H1 (cell line): Measurements from ENCODE around the gene CTTNBP2. TPM values are rescaled to one million over a fixed set of nuclear protein-coding genes. Genes with fewer than 3 reads are reported as not detected.

ENCODE experiments used
- CTCF ChIA-PET: fragments of 300-600 bp; sonication (Branson Sonifier 250); formaldehyde crosslinking; loops from one replicate; lab custom pipeline; 2021; ENCODE audit not compliant: partially characterized antibody; lab: Charles Lee
- POLR2A ChIA-PET: fragments of 300-600 bp; sonication (Branson Sonifier 250); formaldehyde crosslinking; loops from one replicate; lab custom pipeline; 2021; ENCODE audit warnings: inconsistent platforms; ENCODE audit not compliant: partially characterized antibody; lab: Charles Lee
- DNase-seq, 2 experiments: peaks; one replicate each; pipeline versions ENCODE4 v3.0.0 to v3.0.0-alpha.2; 2010 to 2022; ENCODE audit warnings: low spot score in 2 of 2, low read depth in 1 of 2, mixed read lengths in 1 of 2
- FAIRE-seq: peaks from 2 replicates; lab custom pipeline; 2011; peaks lifted over from hg19 to GRCh38; lab: Jason Lieb, UNC
- H2AFZ ChIP-seq: 2 replicates; pipeline ENCODE4 v1.8.1; 2012; ENCODE audit warnings: low read length, inconsistent platforms
- H2AK5ac ChIP-seq: 2 replicates; pipeline ENCODE4 v1.6.1; 2013; ENCODE audit warnings: low read depth, low read length
- H2BK120ac ChIP-seq: replicated peaks from 2 replicates; pipeline ENCODE3; 2013; ENCODE audit warnings: low read depth, low read length, inconsistent platforms
- H2BK12ac ChIP-seq: 2 replicates; pipeline ENCODE4 v1.6.1; 2013; ENCODE audit warnings: low read depth, low read length
- H2BK15ac ChIP-seq: 2 replicates; pipeline ENCODE4 v1.6.1; 2013; ENCODE audit warnings: low read length
- H2BK20ac ChIP-seq: 2 replicates; pipeline ENCODE4 v1.6.1; 2013; ENCODE audit warnings: low read length
- H2BK5ac ChIP-seq: 2 replicates; pipeline ENCODE4 v1.6.1; 2013; ENCODE audit warnings: low read depth, low read length
- H3K14ac ChIP-seq: 2 replicates; pipeline ENCODE4 v1.6.1; 2013; ENCODE audit warnings: inconsistent platforms; ENCODE audit not compliant: insufficient read length
- H3K18ac ChIP-seq: 2 replicates; pipeline ENCODE4 v1.6.1; 2013; ENCODE audit warnings: low read length; ENCODE audit errors: extremely low read depth
- H3K23ac ChIP-seq: 2 replicates; pipeline ENCODE4 v1.6.1; 2013; ENCODE audit warnings: inconsistent platforms; ENCODE audit not compliant: insufficient read length
- H3K23me2 ChIP-seq: 2 replicates; pipeline ENCODE4 v1.6.1; 2013; ENCODE audit warnings: low read depth, low read length
- H3K27ac ChIP-seq: 2 replicates; pipeline ENCODE4 v1.6.1; 2011; ENCODE audit warnings: low read depth, low read length, inconsistent platforms
- H3K27me3 ChIP-seq, 4 experiments: replicated peaks in 1 of 4; 1 replicate in 1 of 4; 2 replicates in 3 of 4; pipeline versions ENCODE4 v1.6.1 to v1.8.1; 2011 to 2013; ENCODE audit warnings: low read length in 3 of 4, mild to moderate bottlenecking in 3 of 4, inconsistent platforms in 2 of 4, mixed read lengths in 2 of 4, moderate library complexity in 1 of 4; ENCODE audit not compliant: control insufficient read depth in 3 of 4, insufficient read depth in 3 of 4; ENCODE audit errors: extremely low read depth in 1 of 4
- H3K36me3 ChIP-seq, 4 experiments: 2 replicates each; pipeline versions ENCODE4 v1.6.1 to v1.8.1; 2011 to 2013; ENCODE audit warnings: mild to moderate bottlenecking in 4 of 4, low read length in 3 of 4, moderate library complexity in 2 of 4, control low read depth in 1 of 4, inconsistent platforms in 1 of 4; ENCODE audit not compliant: insufficient read depth in 4 of 4, control insufficient read depth in 2 of 4
- H3K4ac ChIP-seq: replicated peaks from 2 replicates; pipeline ENCODE3; 2013; ENCODE audit warnings: low read length, low read depth, mixed read lengths, inconsistent platforms; ENCODE audit not compliant: insufficient read length
- H3K4me1 ChIP-seq, 4 experiments: replicated peaks in 1 of 4; 1 replicate in 1 of 4; 2 replicates in 3 of 4; pipeline versions ENCODE4 v1.6.1 to v1.8.1; 2011 to 2013; ENCODE audit warnings: low read length in 3 of 4, inconsistent platforms in 2 of 4, mixed read lengths in 1 of 4; ENCODE audit not compliant: insufficient read depth in 4 of 4, control insufficient read depth in 3 of 4
- H3K4me2 ChIP-seq, 2 experiments: 2 replicates each; pipeline versions ENCODE4 v1.6.1 to v1.8.1; 2011 to 2013; ENCODE audit warnings: low read depth in 2 of 2, low read length in 2 of 2, control low read depth in 1 of 2, inconsistent platforms in 1 of 2, mild to moderate bottlenecking in 1 of 2; ENCODE audit not compliant: insufficient read depth in 1 of 2
- H3K4me3 ChIP-seq, 4 experiments: fragments of 200-600, 300-600 bp in 1 of 4; sonication (generic), shearing (Covaris generic), sonication (Bioruptor Twin) in 1 of 4; 2 replicates each; pipeline versions ENCODE4 v1.5.1 to v1.8.1; 2011 to 2016; ENCODE audit warnings: low read length in 4 of 4, low read depth in 3 of 4, control low read depth in 2 of 4, inconsistent platforms in 2 of 4, mild to moderate bottlenecking in 2 of 4, mixed read lengths in 1 of 4, moderate library complexity in 1 of 4; ENCODE audit not compliant: insufficient read depth in 2 of 4; ENCODE audit errors: extremely low read depth in 1 of 4
- H3K56ac ChIP-seq: replicated peaks from 2 replicates; pipeline ENCODE3; 2013; ENCODE audit warnings: low read depth, mild to moderate bottlenecking, mixed read lengths, low read length, inconsistent platforms; ENCODE audit not compliant: insufficient read length
- H3K79me1 ChIP-seq: 2 replicates; pipeline ENCODE4 v1.6.1; 2013; ENCODE audit warnings: low read depth, low read length, control low read depth
- H3K79me2 ChIP-seq, 2 experiments: 2 replicates each; pipeline versions ENCODE4 v1.6.1 to v1.8.1; 2012 to 2013; ENCODE audit warnings: low read length in 2 of 2, mild to moderate bottlenecking in 2 of 2, inconsistent platforms in 1 of 2; ENCODE audit not compliant: insufficient read depth in 2 of 2, control insufficient read depth in 1 of 2
- H3K9ac ChIP-seq, 4 experiments: replicated peaks in 1 of 4; 1 replicate in 1 of 4; 2 replicates in 3 of 4; pipeline versions ENCODE4 v1.6.1 to v1.8.1; 2011 to 2013; ENCODE audit warnings: low read depth in 3 of 4, low read length in 3 of 4, control low read depth in 2 of 4, mild to moderate bottlenecking in 2 of 4, moderate library complexity in 2 of 4, inconsistent platforms in 1 of 4; ENCODE audit errors: extremely low read depth in 1 of 4
- H3K9me3 ChIP-seq, 2 experiments: 2 replicates each; pipeline versions ENCODE4 v1.6.1 to v1.8.1; 2012 to 2013; ENCODE audit warnings: mild to moderate bottlenecking in 2 of 2, moderate library complexity in 2 of 2, control low read depth in 1 of 2, inconsistent platforms in 1 of 2, low read depth in 1 of 2, low read length in 1 of 2, mixed read lengths in 1 of 2; ENCODE audit not compliant: insufficient read depth in 2 of 2
- H4K20me1 ChIP-seq, 2 experiments: replicated peaks in 1 of 2; 2 replicates each; pipeline versions ENCODE3 to v1.8.1; 2011 to 2013; ENCODE audit warnings: inconsistent platforms in 2 of 2, low read length in 2 of 2, mild to moderate bottlenecking in 1 of 2; ENCODE audit not compliant: insufficient read depth in 2 of 2, control insufficient read depth in 1 of 2
- H4K5ac ChIP-seq: 2 replicates; pipeline ENCODE4 v1.6.1; 2013; ENCODE audit warnings: low read length, low read depth, mixed read lengths, inconsistent platforms; ENCODE audit not compliant: insufficient read length
- H4K8ac ChIP-seq: 2 replicates; pipeline ENCODE4 v1.8.0; 2013; ENCODE audit warnings: mild to moderate bottlenecking, moderate library complexity, low read length, inconsistent platforms; ENCODE audit not compliant: insufficient read depth; ENCODE audit errors: extremely low read depth
- H4K91ac ChIP-seq: replicated peaks from 2 replicates; pipeline ENCODE3; 2013; ENCODE audit warnings: low read length, mixed read lengths, inconsistent platforms; ENCODE audit not compliant: insufficient read length
- CBX5 ChIP-seq: fragments of 300-800, 300-1000 bp; sonication (generic); IDR thresholded peaks from 2 replicates; pipeline ENCODE4 v1.7.1; 2016; ENCODE audit warnings: antibody characterized with exemption, low read length, low read depth
- SAP30 ChIP-seq: fragments of 300-600 bp; sonication (generic); IDR thresholded peaks from 2 replicates; pipeline ENCODE4 v1.7.1; 2012; ENCODE audit warnings: low read length, moderate library complexity, mild to moderate bottlenecking, inconsistent platforms; ENCODE audit not compliant: insufficient read depth, insufficient replicate concordance
- SRF ChIP-seq: IDR thresholded peaks from 2 replicates; pipeline ENCODE4 v1.6.1; 2011; ENCODE audit warnings: mild to moderate bottlenecking, low read depth, low read length, moderate library complexity
- WGBS, 2 experiments: shearing (Covaris generic) in 1 of 2; methylation state at CpG; one replicate each; pipeline versions ENCODE4 v1.1.6 to v1.1.7; 2013 to 2015; ENCODE audit warnings: low lambda C conversion rate in 2 of 2, mixed read lengths in 2 of 2, inconsistent platforms in 1 of 2, low coverage in 1 of 2, missing lambda C conversion rate in 1 of 2; ENCODE audit not compliant: insufficient replicate concordance in 2 of 2, insufficient coverage in 1 of 2, insufficient read length in 1 of 2; ENCODE audit errors: extremely low coverage in 1 of 2, missing lambda C conversion rate in 1 of 2; 5-methylcytosine and 5-hydroxymethylcytosine counted together
- polyA plus RNA-seq, 7 experiments: library from polyadenylated mRNA; depleted of rRNA in 3 of 7; stranded (reverse) in 5 of 7; unstranded in 2 of 7; fragments of >200 nt in 5 of 7; fragments of 200-250 nt in 2 of 7; gene quantifications; 1 replicate in 5 of 7; 2 replicates in 1 of 7; 4 replicates in 1 of 7; pipeline versions ENCODE4 v1.2.1 to v1.2.3, GENCODE V29; 2011 to 2013; ENCODE audit warnings: missing spikeins in 2 of 7, mixed read lengths in 2 of 7
- total RNA-seq: library from RNA; stranded (reverse); fragmentation: NEBNext Ultra II Directional; extraction: Animal tissue kit (Norgen Biotek cat#: 25700); gene quantifications from 2 replicates; pipeline ENCODE4 v1.2.1, GENCODE V29; 2021

Gene CTTNBP2
- total and polyA plus RNA-seq, 2 of the 8 experiments (the other 6 are each of a cell fraction or from before 2014, with no cell fraction given), result 15.3 to 35.1 TPM

GRCh38 chr7:117780832-117781231 lies 92.4 kb downstream of the CTTNBP2 start:
- no peak overlapping the region for H3K4me2 ChIP-seq
- CTCF ChIA-PET, result interaction anchor here (0.7 to 1.9 kb wide), 7 partner anchors 10 to 111 kb away, joined by 3 to 11 read pairs (median 3); no protein-coding TSS in a partner anchor
- H3K4me1 ChIP-seq, result no peaks in the 10 kb centered on the region
- H3K14ac ChIP-seq, result no peak overlapping the region
- POLR2A ChIA-PET, result no interaction called here
- no peak overlapping the region for H3K23ac ChIP-seq
- no peak overlapping the region for H2BK15ac ChIP-seq
- no peak overlapping the region for H3K18ac ChIP-seq
- no peak overlapping the region for H2AFZ ChIP-seq
- peaks cover 0 to 2% of the 10 kb centered on the region in 2 experiments for H4K20me1 ChIP-seq
- H4K5ac ChIP-seq, result no peak overlapping the region
- no peak overlapping the region for H2AK5ac ChIP-seq
- H2BK120ac ChIP-seq, result no peak overlapping the region
- H3K79me1 ChIP-seq, result no peaks in the 10 kb centered on the region
- FAIRE-seq, result no peak
- H4K91ac ChIP-seq, result no peak overlapping the region
- H3K56ac ChIP-seq, result no peak overlapping the region
- H2BK20ac ChIP-seq, result no peak overlapping the region
- no peak for DNase-seq
- no peak overlapping the region for H2BK5ac ChIP-seq
- H4K8ac ChIP-seq, result no peak overlapping the region
- H3K36me3 ChIP-seq, result peaks cover 0 to 14% (median 9%) of the 10 kb centered on the region in 4 experiments; a peak in 5 of 8 replicates
- H3K9me3 ChIP-seq, result no peaks in the 10 kb centered on the region
- H3K27ac ChIP-seq, result no peak overlapping the region
- H3K9ac ChIP-seq, result no peak overlapping the region
- H2BK12ac ChIP-seq, result no peak overlapping the region
- H3K4ac ChIP-seq, result no peak overlapping the region
- 90% methylated on average over 2 of the region's 2 CpGs; no CpG with 5 or more reads in 1 of the 2 experiments for WGBS, 2 experiments
- H3K23me2 ChIP-seq, result no peaks in the 10 kb centered on the region
- TF ChIP-seq CBX5 (no peak), SRF (no peak), SAP30 (no peak)
- no peaks in the 10 kb centered on the region for H3K27me3 ChIP-seq
- no peaks in the 10 kb centered on the region for H3K79me2 ChIP-seq
- no peak overlapping the region for H3K4me3 ChIP-seq
